ENCODE data around the gene FBRSL1.

The FBRSL1 gene

GRCh38 chr12:132478845-132479244 is 11.1 kb upstream of the FBRSL1 start:
- no peak for DNase-seq (ENCODE audit: low read depth in 1 of 2, low spot score in 1 of 2)
- Histone ChIP-seq H3K4me3 (replicated peaks; ENCODE audit: insufficient read depth, low read length) (no peak overlapping the region), H3K27me3 (ENCODE audit: insufficient read depth, poor library complexity, severe bottlenecking) (no peaks in the 10 kb centered on the region), H3K27ac (replicated peaks) (no peak overlapping the region)
- no peak for TF ChIP-seq POLR2AphosphoS5 (IDR thresholded peaks at IDR 0.05; ENCODE audit: low read depth)
- no peak for TF ChIP-seq CTCF (IDR thresholded peaks at IDR 0.05; ENCODE audit: insufficient read depth, low read length)
- TF ChIP-seq SPI1 (IDR thresholded peaks at IDR 0.05; ENCODE audit: borderline replicate concordance, low read depth), result no peak
- TF ChIP-seq GABPA (IDR thresholded peaks at IDR 0.05; ENCODE audit: low read depth), result no peak
- no peak for TF ChIP-seq REST (IDR thresholded peaks at IDR 0.05; ENCODE audit: insufficient replicate concordance, low read depth)

- Histone ChIP-seq H3K4me3 (replicated peaks; ENCODE audit: insufficient read depth, low read length) (no peak overlapping the region), H3K27ac (replicated peaks) (no peak overlapping the region), H3K27me3 (ENCODE audit: insufficient read depth, poor library complexity, severe bottlenecking) (no peaks in the 10 kb centered on the region)
- DNase-seq (ENCODE audit: low read depth in 1 of 2, low spot score in 1 of 2), result no peak
- TF ChIP-seq REST (IDR thresholded peaks at IDR 0.05; ENCODE audit: insufficient replicate concordance, low read depth) (no peak), CTCF (IDR thresholded peaks at IDR 0.05; ENCODE audit: insufficient read depth, low read length) (no peak), GABPA (IDR thresholded peaks at IDR 0.05; ENCODE audit: low read depth) (no peak), POLR2AphosphoS5 (IDR thresholded peaks at IDR 0.05; ENCODE audit: low read depth) (no peak), SPI1 (IDR thresholded peaks at IDR 0.05; ENCODE audit: borderline replicate concordance, low read depth) (no peak)
Measured at GRCh38 chr12:132479291-132479690, 10.7 kb upstream of the FBRSL1 start.

GRCh38 chr12:132479938-132480622 is 9.9 kb upstream of the FBRSL1 start:
- no peaks in the 10 kb centered on the region for H3K27me3 ChIP-seq (ENCODE audit: insufficient read depth, poor library complexity, severe bottlenecking)

More at GRCh38 chr12:132479938-132480622, 9.9 kb upstream of the FBRSL1 start:
- no peak overlapping the region for H3K4me3 ChIP-seq (replicated peaks; ENCODE audit: insufficient read depth, low read length)
- no peak overlapping the region for H3K27ac ChIP-seq (replicated peaks)
- TF ChIP-seq SPI1 (IDR thresholded peaks at IDR 0.05; ENCODE audit: borderline replicate concordance, low read depth), result no peak
- TF ChIP-seq POLR2AphosphoS5 (IDR thresholded peaks at IDR 0.05; ENCODE audit: low read depth), result no peak
- TF ChIP-seq CTCF (IDR thresholded peaks at IDR 0.05; ENCODE audit: insufficient read depth, low read length), result no peak
- no peak for TF ChIP-seq REST (IDR thresholded peaks at IDR 0.05; ENCODE audit: insufficient replicate concordance, low read depth)
- no peak for TF ChIP-seq GABPA (IDR thresholded peaks at IDR 0.05; ENCODE audit: low read depth)
- DNase-seq (ENCODE audit: low read depth in 1 of 2, low spot score in 1 of 2), result no peak

All from HL-60 (cell line).